ENCODE results near the gene PNPLA8. TPM values are rescaled to one million over a fixed set of nuclear protein-coding genes. Genes with fewer than 3 reads are reported as not detected.
"Not testable (repeated sequence)": the region's sequence is repeated elsewhere in the genome, so short reads cannot be mapped to it uniquely, and the experiment has no call there.

PNPLA8 gene
- total and polyA plus RNA-seq, 4 donors: 14.7 to 30.3 (median 23.0) TPM

- TF ChIP-seq ZBTB33 (IDR thresholded peaks at IDR 0.05): no peak
Measured at GRCh38 chr7:108557617-108558016, 31.7 kb upstream of the PNPLA8 start (continued).

GRCh38 chr7:108557191-108557590 lies 31.3 kb upstream of the PNPLA8 start:
- Histone ChIP-seq H3K9ac (ENCODE audit: low read depth in 1 of 2, low read length in 2 of 2) (no peak overlapping the region), H3K9me3 (ENCODE audit: control insufficient read depth in 4 of 4, low read length in 3 of 4) (peaks cover 2 to 8% (median 4%) of the 10 kb centered on the region in 4 donors), H3K36me3 (ENCODE audit: control insufficient read depth in 4 of 4, insufficient read depth in 3 of 4, low read depth in 1 of 4, low read length in 3 of 4) (no peaks in the 10 kb centered on the region), H3K4me3 (ENCODE audit: low read depth in 1 of 3, low read length in 3 of 3) (no peak overlapping the region), H3K27ac (ENCODE audit: low read depth in 1 of 2, low read length in 2 of 2) (no peak overlapping the region), H3K27me3 (ENCODE audit: control insufficient read depth in 4 of 4, insufficient read depth in 4 of 4, low read length in 3 of 4) (no peaks in the 10 kb centered on the region), H3K4me1 (ENCODE audit: control insufficient read depth in 4 of 4, insufficient read depth in 4 of 4, low read length in 3 of 4) (no peaks in the 10 kb centered on the region)
- TF ChIP-seq JUND (IDR thresholded peaks at IDR 0.05) (no peak), FOXA1 (IDR thresholded peaks at IDR 0.05) (no peak), MAX (IDR thresholded peaks at IDR 0.05) (no peak), SP1 (IDR thresholded peaks at IDR 0.05) (no peak), ZBTB33 (IDR thresholded peaks at IDR 0.05) (no peak), RXRA (IDR thresholded peaks at IDR 0.05) (no peak), HNF4G (IDR thresholded peaks at IDR 0.05) (no peak), ATF3 (IDR thresholded peaks at IDR 0.05) (no peak), CTCF (IDR thresholded peaks at IDR 0.05; ENCODE audit: low read depth, low read length, missing input control) (no peak), FOXA2 (IDR thresholded peaks at IDR 0.05) (no peak), NR2F2 (IDR thresholded peaks at IDR 0.05) (no peak), GABPA (IDR thresholded peaks at IDR 0.05 in 1 of 2, conservative IDR thresholded peaks at IDR 0.05 in 1 of 2) (no peak)
- WGBS: 97% methylated on average over 3 of the region's 3 CpGs
- no peak for DNase-seq (ENCODE audit: low spot score)

- H3K9ac ChIP-seq (ENCODE audit: low read depth in 1 of 2, low read length in 2 of 2); DNase-seq (ENCODE audit: low spot score); H3K4me3 ChIP-seq (ENCODE audit: low read depth in 1 of 3, low read length in 3 of 3); H3K27ac ChIP-seq (ENCODE audit: low read depth in 1 of 2, low read length in 2 of 2); H3K9me3 ChIP-seq (ENCODE audit: control insufficient read depth in 4 of 4, low read length in 3 of 4); H3K4me1 ChIP-seq (ENCODE audit: control insufficient read depth in 4 of 4, insufficient read depth in 4 of 4, low read length in 3 of 4); H3K27me3 ChIP-seq (ENCODE audit: control insufficient read depth in 4 of 4, insufficient read depth in 4 of 4, low read length in 3 of 4); H3K36me3 ChIP-seq (ENCODE audit: control insufficient read depth in 4 of 4, insufficient read depth in 3 of 4, low read depth in 1 of 4, low read length in 3 of 4): not testable (repeated sequence)
Measured at GRCh38 chr7:108556665-108557064, 30.7 kb upstream of the PNPLA8 start.

- not testable (repeated sequence) for H3K9me3 ChIP-seq (ENCODE audit: control insufficient read depth in 4 of 4, low read length in 3 of 4); H3K9ac ChIP-seq (ENCODE audit: low read depth in 1 of 2, low read length in 2 of 2); DNase-seq (ENCODE audit: low spot score); H3K27ac ChIP-seq (ENCODE audit: low read depth in 1 of 2, low read length in 2 of 2); H3K36me3 ChIP-seq (ENCODE audit: control insufficient read depth in 4 of 4, insufficient read depth in 3 of 4, low read depth in 1 of 4, low read length in 3 of 4); H3K4me3 ChIP-seq (ENCODE audit: low read depth in 1 of 3, low read length in 3 of 3); H3K4me1 ChIP-seq (ENCODE audit: control insufficient read depth in 4 of 4, insufficient read depth in 4 of 4, low read length in 3 of 4); H3K27me3 ChIP-seq (ENCODE audit: control insufficient read depth in 4 of 4, insufficient read depth in 4 of 4, low read length in 3 of 4)
- 81% methylated on average over 2 of the region's 2 CpGs for WGBS
Measured at GRCh38 chr7:108548141-108548896, 22.4 kb upstream of the PNPLA8 start.
